Right hindlimb (tissue), 1 donor: Measurements from ENCODE around the gene TTLL1.

Source experiments
- DNase-seq: peaks from one replicate; pipeline ENCODE4 v3.0.0-alpha.2; 2018

TTLL1 gene

DNA sequence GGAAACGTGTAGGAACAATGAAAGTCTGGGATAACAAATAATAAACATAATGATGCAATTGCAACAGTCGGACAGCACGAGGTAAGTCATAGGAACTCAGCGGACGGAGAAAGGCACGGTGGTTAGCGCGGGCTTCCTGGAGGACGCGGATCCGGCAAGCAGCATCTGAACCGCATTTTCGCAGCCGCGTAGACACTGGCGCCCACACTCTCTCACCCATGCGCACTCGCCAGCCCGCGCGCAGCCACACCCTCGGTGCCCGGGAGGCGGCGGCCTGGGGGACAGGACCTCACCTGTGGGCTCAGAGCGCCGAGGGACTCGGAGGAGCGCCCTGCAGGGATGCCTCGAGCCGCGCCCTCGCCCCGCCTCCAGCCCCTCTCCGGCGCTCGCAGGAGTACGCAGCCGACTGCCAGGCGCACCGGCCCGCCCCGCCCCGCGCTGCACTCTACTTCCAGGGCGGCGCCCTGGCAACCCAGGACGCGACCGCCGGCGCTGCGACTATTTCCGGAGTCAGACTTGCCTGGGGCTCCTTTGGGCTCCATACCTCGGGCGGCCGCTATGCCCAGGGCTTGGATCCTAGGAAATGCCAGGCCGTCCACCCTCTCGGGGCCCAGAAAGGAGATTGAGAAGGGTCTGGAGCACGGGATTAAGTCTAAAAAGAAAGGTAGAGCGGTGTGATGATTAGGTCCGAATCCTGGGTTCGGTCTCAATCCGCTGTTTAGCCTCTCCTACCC is at the start of gene TTLL1:
Gene TTLL1, minus strand, starts transcription at position 408 of the 734 bp plus-strand sequence. CDS start 13,805 bp downstream, outside the sequence.
- DNase-seq, result peak; percentile 93

DNA sequence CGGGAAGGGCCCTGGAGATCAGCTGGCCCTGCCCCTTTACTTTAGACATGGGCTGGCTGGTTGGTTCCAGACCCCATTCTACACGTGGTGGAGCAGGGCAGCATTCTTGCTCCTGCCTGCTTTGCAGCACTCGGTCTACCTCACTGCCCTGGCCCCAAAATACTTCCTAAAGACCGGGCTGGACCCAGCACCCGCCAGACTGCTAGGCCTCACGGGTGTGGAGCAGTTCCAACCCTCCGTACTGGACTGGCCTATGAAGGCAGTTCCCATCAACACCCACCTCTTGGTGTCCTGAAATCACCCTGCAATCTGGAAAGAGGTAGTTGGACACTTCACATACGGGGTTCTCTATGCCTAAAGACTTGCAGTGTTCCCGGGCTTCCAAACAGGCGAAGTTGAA is 47.6 kb upstream of the TTLL1 start:
- DNase-seq, result no peak

DNA sequence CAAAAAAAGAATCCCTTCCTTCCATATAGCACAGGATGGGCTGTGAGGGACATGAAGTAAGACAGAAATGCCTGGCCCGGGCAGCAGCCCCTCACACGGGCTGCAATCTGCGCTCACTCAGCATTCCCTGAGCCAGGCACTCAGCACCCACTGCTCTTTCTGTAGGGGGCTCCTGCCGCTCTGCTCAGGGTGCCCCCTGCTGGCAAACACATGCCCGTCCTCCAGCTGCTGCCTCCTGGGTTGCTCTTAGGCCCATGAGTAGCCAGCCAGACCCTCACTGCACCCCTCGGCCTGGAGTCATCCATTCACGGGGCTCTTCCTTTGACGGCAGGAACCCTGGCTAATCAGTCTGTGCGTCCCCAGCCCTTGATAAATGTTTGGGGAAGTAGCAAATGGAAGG is 47.1 kb upstream of the TTLL1 start:
- no peak for DNase-seq

DNA sequence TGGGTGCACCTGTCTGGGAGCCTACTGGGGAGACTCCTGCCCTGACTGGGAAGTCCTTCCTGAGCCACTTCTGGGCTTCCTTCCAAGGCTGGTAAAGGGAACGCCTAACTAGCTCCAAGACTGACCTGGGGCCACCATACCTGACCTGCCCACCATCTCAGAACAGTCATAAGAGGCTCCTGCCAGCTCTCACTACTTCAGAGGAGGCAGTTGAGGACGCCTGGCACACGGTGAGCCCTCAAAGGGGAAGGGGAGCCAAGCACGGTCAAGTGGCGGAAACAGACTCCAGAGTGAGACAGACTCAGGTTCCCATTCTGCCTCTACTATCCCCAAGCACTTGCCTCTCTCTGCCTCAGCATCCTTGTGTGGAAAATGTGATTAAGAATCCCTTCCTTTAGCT is 46.4 kb upstream of the TTLL1 start:
- DNase-seq, result no peak

DNA sequence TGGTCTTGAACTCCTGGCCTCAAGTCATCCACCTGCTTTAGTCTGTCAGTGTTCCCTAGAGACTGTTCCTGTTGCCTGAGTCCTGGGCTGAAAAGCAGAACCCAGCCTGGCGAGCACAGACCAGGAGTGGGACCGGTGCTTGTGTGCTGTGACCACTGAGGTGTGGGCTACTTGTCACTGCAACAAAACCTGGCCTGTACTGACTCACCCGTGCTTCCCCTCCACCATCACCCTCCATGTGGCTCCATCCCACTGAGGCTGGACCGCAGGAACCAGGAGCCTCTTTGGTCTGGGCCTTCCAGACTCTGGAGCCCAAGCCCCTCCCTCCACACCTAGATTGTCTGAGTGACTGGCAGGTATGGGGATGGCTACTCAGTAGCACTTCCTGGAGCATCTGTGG is 45.4 kb upstream of the TTLL1 start:
- no peak for DNase-seq

DNA sequence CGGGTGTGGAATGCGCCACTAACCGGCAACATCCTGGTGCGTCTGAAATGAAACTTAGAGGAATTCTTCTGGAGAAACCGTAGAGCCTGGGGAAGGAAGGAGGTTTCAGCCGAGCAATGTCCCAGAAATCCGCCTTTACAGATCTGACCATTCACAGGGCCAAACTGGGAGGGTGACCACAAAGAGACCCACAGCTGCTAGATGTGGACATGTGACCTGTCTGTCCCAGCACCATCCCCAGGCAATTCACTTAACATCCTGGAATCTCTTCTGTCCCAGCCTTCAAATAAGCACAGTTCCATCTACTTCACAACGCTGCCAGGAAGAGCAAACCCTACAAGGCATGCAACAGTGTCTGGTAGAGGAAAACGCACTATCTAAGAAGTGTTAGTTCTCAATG is 44.2 kb upstream of the TTLL1 start:
- no peak for DNase-seq

DNA sequence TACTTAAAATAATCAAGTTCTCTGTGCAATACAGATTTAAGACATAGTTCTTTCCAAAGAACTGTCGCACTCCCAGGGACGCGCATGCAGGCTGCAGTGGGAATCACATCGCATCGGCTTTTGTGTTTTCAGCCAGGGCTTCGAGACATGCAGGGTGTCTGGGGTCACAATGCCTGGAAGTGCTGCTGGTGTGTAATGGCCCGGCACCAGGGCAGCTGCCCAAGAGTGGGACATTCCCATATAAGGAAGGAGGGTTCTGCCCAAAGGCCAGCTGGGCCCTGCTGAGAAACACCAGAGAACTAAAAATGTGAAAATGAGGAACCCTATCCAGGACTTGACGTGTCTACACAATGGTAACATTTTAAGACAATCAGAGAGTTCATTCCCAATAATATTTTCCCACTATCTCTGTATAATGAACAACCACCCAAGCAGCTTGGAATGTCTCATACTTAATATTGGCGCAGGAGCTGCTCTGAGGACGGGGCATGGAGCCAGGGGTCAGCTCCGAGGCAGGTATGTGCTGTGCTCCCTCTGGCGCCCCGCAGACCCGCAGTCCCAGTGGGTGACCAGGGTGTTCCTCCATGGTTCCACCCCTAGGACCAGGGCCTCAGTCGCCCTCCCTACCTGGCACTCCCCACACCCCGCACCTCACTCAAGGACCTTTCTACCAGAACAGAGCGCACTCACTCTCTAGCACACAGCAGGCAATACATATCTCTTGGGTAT is 42.7 kb upstream of the TTLL1 start:
- DNase-seq, result no peak

DNA sequence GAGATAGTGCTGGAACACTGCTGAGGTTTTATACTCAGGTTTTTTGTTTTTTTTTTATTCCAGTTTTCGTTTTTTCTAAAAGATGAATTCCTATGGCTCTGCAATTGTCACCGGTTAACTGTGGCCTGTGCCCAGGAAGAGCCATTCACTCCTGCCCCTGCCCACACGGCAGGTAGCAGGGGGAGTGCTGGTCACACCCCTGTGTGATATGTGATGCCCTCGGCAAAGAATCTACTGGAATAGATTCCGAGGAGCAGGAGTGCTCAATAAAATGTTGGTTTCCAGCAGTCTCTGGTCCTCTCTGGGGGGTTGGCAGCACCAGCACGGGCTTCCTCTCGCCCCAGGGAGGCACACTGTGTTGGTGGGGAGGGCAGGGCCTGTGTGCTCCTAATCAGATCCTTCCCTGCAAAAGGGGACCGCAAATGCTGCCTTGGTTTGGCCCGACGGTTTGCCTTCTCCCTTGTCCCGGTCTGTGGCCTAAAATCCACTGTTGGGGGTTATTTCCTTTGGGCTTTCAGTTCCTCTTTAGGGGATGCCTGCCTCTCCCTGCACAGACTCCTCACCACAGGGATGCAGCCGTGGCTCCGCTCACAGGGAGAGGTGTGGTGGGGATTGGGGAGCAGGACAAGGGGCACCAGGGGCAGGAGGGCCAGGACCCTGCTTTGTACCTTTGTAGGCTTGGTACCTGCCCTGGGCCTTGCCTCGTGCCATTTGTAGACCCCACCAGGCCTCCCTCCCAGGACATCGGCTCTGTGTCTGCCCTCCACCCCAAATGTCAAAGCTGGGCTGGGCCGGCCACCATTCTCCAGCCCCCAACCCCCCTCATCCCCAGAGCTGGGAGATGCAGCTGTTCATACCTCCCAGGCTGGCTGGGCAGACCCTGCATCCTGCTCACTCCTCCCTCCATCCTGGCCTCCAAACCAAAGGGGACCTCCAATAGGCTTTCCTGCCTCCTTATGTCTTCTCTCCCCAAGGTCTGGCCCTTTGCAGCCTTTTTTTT is 40.5 kb upstream of the TTLL1 start:
- DNase-seq, result no peak

DNA sequence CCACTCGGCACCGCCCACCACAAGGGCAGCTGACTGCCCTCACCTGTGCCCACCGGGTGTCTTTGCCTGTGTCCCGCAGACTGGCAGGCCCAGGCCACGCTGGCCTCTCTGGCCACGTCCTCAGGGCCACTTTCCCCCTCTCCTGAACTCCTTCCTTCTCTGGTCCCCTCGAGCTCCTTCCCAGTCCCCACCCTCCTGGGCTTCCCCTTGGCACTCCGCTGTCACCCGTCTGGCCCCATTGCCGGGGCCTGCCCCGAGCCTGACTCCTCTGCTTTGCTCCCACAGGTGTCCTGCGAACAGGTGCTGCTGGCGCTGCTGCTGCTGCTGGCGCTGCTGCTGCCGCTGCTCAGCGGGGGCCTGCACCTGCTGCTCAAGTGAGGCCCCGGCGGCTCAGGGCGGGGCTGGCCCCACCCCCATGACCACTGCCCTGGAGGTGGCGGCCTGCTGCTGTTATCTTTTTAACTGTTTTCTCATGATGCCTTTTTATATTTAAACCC is 39.8 kb upstream of the TTLL1 start:
- peak; percentile 45 for DNase-seq

DNA sequence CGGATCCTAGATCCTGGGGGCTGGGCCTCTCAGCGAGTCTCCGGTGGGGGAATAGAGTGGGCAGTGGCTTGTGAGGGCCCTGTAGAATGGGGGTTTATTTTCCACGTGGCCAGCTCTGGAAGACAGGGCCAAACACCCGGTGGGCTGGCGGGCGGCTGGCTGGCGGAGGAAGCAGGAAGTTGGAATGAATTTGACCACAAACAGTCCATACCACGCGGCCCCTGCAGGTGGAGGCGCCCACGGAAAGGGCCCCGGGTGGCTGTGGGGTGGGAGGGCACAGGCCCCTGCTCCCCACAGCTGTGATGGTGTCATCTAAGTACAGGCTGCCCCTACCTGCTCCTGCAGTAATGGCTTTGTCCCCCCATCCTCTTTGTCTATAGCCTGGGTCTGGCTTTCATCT is 38.9 kb upstream of the TTLL1 start:
- no peak for DNase-seq

DNA sequence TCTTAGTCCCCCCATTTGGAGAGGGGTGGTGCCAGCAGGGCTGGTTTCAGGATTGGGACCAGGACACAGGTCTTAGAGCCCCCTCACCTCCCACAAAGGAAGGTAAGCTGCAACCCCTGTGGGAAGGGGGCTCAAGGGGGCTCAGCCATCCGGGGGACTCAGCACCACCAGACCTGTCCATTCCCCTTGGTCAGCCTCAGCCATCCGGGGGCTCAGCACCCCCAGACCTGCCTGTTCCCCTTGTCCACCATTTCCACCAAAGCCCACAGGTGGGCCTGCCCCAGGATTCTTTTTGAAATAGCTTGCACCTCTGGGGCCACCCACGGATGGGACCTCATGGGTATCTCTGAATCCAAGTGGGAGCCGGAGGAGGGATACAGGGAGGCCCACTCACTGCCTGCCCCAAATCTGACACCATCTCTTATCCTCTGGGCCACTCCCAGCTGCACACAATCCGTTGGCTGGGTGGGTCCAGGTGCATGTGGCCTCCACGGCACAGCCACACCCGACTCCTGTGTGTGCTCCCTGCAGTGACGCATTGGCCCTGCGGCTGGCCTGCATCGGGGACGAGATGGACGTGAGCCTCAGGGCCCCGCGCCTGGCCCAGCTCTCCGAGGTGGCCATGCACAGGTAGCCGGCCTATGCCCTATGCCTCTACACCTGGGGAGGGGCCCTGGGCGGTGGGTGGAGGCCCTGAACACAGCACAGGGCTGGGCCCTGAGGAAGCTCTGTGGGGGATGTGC is 38.1 kb upstream of the TTLL1 start:
- DNase-seq, result no peak

DNA sequence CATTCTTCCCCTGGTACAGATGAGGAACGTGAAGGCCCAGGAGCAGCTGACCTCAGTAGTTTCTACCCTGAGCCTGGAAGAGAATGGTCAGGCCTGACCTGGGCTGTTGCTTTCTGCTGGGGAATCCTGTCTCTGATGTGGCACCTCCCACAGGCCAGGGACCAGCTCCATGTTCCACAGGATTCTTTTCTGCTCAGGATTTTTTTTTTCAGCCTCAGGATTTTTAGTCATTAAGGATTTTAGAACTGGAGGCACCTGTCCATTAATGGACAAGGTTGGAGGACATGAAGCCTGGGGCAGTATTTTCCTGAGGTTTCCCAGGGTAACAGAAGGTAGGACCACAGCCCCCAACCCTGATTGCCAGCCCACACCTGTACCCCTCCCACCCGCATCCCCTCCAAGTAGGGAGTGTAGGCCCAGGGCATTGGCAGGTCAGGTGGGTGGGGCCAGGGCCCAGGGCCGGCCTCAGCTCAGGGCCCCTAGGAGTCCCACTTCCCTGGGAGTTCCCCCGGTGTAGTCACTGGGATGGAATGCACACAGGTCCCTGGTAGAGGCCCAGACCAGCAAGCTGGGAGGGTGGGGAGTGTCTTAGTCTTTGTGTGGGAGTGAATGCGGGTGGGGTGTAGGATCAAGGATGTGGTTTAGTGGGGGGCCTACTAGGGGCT is 37.4 kb upstream of the TTLL1 start:
- DNase-seq, result no peak

DNA sequence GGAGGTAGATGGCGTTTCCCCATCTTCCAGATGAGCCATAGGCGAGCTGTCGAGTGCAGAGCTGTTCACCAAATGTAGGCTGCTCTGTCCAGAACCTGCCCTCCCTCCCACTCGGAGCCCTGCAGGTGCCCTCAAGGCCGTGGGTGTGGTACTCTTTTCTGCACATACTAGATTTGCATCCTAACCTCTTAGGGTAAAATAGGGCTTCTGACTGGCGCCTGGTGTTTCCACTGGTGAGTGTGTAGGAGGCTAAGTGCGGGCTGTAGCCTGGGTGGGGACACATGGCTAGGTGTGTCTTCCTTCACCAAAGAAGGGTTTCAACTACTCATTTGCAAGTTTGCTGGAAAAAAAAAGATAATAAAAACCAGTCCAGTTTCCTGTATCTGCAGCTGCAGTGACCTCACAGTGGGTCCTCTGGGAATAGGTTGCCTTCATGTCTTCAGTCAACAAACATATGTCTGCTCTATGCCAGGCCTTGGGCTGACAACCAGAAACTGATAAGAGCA is 29.8 kb upstream of the TTLL1 start:
- DNase-seq, result no peak

DNA sequence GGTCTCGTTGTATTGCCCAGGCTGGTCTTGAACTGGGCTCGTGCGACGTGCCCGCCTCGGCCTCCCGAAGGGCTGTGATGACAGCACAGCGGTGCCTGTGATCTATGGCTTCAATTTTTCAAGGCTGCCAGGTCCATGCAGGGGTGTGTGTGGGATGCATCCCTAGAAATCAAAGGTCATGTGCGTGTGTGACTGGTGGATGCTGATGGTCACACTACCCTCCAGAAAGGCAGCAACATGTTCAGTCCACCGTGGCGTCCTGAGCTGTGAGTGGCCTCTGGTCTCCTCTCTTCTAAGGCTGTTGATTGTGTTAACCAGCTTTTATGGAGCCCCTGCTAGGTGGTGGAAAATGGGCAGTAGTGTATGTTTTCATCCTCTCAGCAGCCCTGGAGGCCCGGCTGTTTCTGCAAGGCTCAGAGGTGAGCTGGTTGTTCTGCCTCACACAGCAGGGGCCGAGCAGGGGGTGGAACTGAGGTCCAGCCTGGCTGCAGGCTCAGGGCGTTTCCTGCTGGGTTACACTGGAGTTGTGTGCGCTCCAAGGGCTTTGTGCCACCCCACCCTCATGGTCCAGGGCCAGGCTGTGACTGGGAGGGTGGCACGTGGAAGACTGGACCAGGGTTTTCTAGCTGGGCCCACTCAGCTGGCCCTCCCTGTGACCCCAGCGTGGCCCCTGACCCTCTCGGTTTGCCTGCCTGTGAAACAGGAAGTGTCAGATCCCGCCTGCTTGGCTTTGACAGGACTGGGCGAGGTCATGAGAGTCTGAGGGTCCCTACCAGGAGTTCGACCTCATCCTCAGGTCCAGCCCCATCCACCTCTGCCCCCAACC is 29.0 kb upstream of the TTLL1 start:
- no peak for DNase-seq

DNA sequence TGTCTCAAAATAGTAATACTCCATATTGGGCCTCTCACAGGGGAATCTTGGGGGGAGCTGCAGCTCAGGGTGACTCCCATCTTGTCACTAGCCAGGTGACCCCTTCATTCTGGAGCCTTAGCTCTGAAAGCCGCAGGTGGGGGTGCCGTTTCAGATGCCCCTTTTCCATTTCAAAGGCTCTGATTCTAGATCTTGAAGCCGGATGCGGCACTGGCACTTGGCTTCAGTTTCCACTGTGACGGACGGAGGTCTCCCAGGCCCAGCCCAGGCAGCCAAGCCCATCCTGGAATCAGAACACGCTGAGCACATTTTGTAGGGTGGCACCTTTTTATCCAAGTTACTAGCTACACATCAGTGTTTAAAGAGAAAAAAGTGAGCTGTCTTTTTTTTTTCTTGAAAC is 27.7 kb upstream of the TTLL1 start:
- DNase-seq, result no peak

DNA sequence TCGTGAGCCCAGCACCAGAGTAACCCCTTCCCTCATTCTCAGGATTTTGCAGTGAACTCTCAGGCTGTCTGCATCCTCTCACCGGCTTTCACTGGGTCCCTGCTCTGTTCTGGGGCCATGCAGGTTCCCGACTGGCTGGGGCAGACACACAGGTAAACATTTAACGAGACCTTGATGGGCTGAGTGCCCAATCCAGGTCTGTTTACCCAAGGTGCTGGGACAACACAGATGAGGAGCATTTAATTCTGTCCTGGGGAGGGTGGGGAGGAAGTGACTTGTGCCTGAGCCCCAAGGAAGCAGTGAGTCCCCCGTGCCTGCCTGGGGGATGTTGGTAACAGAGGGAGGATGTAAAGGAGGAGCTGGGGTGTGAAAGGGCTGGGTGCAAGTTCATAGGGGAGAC is 25.8 kb upstream of the TTLL1 start:
- DNase-seq, result no peak

DNA sequence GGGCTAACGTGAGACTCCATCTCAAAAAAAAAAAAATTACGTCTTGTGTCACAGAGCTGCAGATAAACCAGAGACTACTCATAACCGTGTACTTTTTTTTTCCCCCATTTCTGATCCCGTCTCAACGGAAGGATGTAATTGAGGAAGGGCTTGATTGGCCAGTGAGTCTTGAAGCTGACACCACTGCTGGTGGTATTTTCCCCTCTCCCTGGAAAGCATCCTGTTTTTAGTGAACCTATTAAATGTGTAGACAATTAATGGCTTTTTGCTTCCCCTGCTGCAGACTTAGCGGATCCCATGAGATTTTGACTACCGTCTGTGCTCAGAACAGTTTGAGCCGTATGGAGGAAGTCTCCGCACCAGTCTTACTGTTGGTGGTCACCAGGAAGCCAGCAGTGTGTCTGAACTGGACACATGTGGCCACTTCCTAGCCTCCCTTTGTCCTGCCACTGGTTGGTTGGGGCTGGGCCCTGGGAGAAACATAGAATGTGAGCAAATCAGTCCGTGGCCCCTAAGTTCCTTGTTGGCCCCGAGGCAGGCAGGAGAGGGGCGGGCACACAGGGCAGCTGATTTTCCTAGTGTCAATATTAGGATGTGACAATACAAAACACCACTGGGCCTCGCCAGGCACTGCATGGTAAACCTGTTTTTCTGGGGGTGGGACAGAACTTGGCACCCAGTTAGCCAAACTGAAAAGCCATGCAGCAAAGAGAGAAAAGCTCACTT is 24.5 kb upstream of the TTLL1 start:
- no peak for DNase-seq

DNA sequence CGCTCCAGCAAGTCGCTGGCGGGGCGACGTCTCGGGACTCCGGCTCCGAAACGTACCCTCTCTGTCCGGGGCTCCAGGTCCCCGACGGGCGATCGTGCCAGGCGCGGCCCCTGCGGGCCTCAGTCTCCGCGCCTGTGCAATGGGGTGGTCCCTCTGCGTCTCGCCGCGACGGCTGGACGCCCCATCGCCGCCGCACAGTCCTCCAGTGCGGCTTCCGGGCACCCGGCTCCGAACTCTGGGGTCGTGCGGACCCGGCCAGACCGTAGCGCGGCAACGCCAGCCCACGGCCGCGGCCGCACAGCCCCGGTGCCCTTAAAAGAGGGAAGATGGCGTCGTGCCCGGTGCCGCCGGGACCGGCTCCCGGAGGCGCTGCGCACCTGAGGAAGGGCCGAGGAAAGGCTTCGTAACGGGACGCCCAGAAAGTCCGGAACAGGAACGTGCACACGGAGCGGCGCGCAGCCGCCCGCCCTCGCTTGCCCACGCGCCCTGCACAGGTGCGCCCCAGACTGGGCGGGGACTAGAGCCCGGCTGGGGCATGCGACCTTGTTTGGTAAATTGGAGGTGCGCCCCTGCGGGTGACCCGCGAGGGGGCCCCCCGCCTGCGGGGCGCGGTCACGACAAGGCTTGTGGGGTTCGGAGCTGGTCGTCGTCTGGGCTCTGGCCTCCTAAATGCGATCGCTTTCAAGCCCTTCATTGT is 21.9 kb upstream of the TTLL1 start:
- DNase-seq, result no peak

DNA sequence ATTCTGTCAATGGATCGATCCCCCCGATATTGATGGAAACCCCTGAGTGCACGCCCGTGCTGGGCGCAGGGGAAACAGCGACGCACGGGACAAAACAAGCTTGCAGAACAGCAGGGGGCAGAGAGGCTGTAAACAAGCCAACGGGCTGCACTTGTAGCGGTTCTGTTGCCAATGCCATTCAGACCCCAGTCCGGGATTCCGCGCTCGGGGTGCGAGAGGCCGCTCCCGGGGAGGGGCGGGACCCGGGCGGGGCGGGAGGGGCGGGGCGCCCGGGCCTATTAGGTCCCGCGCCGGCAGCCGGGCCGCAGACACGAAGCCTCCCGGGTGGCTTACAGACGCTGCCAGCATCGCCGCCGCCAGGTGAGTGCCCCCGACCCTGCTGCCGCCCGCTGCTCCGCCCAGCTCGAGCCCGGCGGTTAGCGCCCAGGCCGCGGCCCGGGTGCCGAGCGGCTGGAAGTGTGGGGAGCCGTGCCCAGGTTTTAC is 21.3 kb upstream of the TTLL1 start, which contains the start of gene BIK:
Gene BIK, plus strand, starts transcription at position 307 of the 483 bp plus-strand sequence. CDS start 13,273 bp downstream, outside the sequence.
- peak; percentile 45 for DNase-seq
